Muscle layer of duodenum (tissue), 2 donors: ENCODE results near the gene SPON2.

Source experiments
- H3K27ac ChIP-seq: one replicate; pipeline ENCODE4 v1.7.0; 2013; ENCODE audit warnings: mild to moderate bottlenecking, low read length
- H3K27me3 ChIP-seq: one replicate; pipeline ENCODE4 v1.7.0; 2013; ENCODE audit warnings: low read depth, mild to moderate bottlenecking, control low read depth, low read length
- H3K36me3 ChIP-seq, 2 donors: one replicate each; pipeline ENCODE4 v1.7.0; 2013; ENCODE audit warnings: low read length in 2 of 2, control low read depth in 1 of 2, mild to moderate bottlenecking in 1 of 2; ENCODE audit not compliant: insufficient read depth in 2 of 2, control insufficient read depth in 1 of 2
- H3K4me1 ChIP-seq, 2 donors: one replicate each; pipeline ENCODE4 v1.7.0; 2013; ENCODE audit warnings: low read length in 2 of 2, mild to moderate bottlenecking in 2 of 2, control low read depth in 1 of 2, moderate library complexity in 1 of 2; ENCODE audit not compliant: insufficient read depth in 2 of 2, control insufficient read depth in 1 of 2
- H3K4me3 ChIP-seq, 2 donors: one replicate each; pipeline ENCODE4 v1.7.0; 2013; ENCODE audit warnings: low read length in 2 of 2, low read depth in 1 of 2, mild to moderate bottlenecking in 1 of 2
- H3K9me3 ChIP-seq, 2 donors: one replicate each; pipeline ENCODE4 v1.7.0; 2013; ENCODE audit warnings: low read length in 2 of 2, control low read depth in 1 of 2, mild to moderate bottlenecking in 1 of 2; ENCODE audit not compliant: control insufficient read depth in 1 of 2
- donor health status: healthy.

The SPON2 gene

GRCh38 chr4:1201851-1202525 is 29.6 kb upstream of the SPON2 start:
- peak overlapping the region; percentile 72 for H3K27ac ChIP-seq
- H3K4me3 ChIP-seq, result no peak overlapping the region
- peaks cover 0 to 30% of the 10 kb centered on the region in 2 donors for H3K4me1 ChIP-seq

GRCh38 chr4:1200425-1201035 is 28.1 kb upstream of the SPON2 start:
- H3K4me1 ChIP-seq, result peaks cover 0 to 25% of the 10 kb centered on the region in 2 donors
- H3K4me3 ChIP-seq, result peak overlapping the region; percentile 39 to 56
- no peaks in the 10 kb centered on the region for H3K27me3 ChIP-seq
- no peaks in the 10 kb centered on the region for H3K36me3 ChIP-seq
- peak overlapping the region; percentile 67 for H3K27ac ChIP-seq
- no peaks in the 10 kb centered on the region for H3K9me3 ChIP-seq

More at GRCh38 chr4:1201851-1202525, 29.6 kb upstream of the SPON2 start:
- Histone ChIP-seq H3K36me3 (no peaks in the 10 kb centered on the region), H3K27me3 (no peaks in the 10 kb centered on the region), H3K9me3 (no peaks in the 10 kb centered on the region)

GRCh38 chr4:1199556-1200331 is 27.4 kb upstream of the SPON2 start:
- H3K4me3 ChIP-seq, result peak overlapping the region; percentile 37 to 39
- no peaks in the 10 kb centered on the region for H3K27me3 ChIP-seq
- H3K36me3 ChIP-seq, result no peaks in the 10 kb centered on the region
- peaks cover 0 to 30% of the 10 kb centered on the region in 2 donors for H3K4me1 ChIP-seq
- no peaks in the 10 kb centered on the region for H3K9me3 ChIP-seq
- no peak overlapping the region for H3K27ac ChIP-seq

- H3K4me3 ChIP-seq, result no peak overlapping the region
- H3K4me1 ChIP-seq, result peaks cover under 1 to 42% of the 10 kb centered on the region in 2 donors
- no peaks in the 10 kb centered on the region for H3K9me3 ChIP-seq
- H3K27me3 ChIP-seq, result no peaks in the 10 kb centered on the region
- H3K27ac ChIP-seq, result no peak overlapping the region
- H3K36me3 ChIP-seq, result no peaks in the 10 kb centered on the region
These were observed 25.9 kb upstream of the SPON2 start for GRCh38 chr4:1198098-1198844.

- Histone ChIP-seq H3K9me3 (no peaks in the 10 kb centered on the region), H3K4me3 (no peak overlapping the region), H3K36me3 (no peaks in the 10 kb centered on the region), H3K27ac (no peak overlapping the region), H3K27me3 (no peaks in the 10 kb centered on the region), H3K4me1 (peaks cover 17 to 50% of the 10 kb centered on the region in 2 donors)
These were observed 24.2 kb upstream of the SPON2 start for GRCh38 chr4:1196421-1197183.

- Histone ChIP-seq H3K4me3 (no peak overlapping the region), H3K27me3 (no peaks in the 10 kb centered on the region), H3K27ac (no peak overlapping the region), H3K4me1 (peaks cover 19 to 50% of the 10 kb centered on the region in 2 donors), H3K36me3 (no peaks in the 10 kb centered on the region), H3K9me3 (no peaks in the 10 kb centered on the region)
These were observed 23.6 kb upstream of the SPON2 start for GRCh38 chr4:1195891-1196401.

- no peaks in the 10 kb centered on the region for H3K36me3 ChIP-seq
These were observed 22.8 kb upstream of the SPON2 start for GRCh38 chr4:1195109-1195671.

GRCh38 chr4:1194010-1194900 is 21.9 kb upstream of the SPON2 start:
- Histone ChIP-seq H3K36me3 (no peaks in the 10 kb centered on the region), H3K27me3 (no peaks in the 10 kb centered on the region), H3K27ac (no peak overlapping the region), H3K4me1 (peaks cover 19 to 36% of the 10 kb centered on the region in 2 donors), H3K9me3 (no peaks in the 10 kb centered on the region), H3K4me3 (peak overlapping the region in 1 of 2 donors; percentile 21)

More at GRCh38 chr4:1195109-1195671, 22.8 kb upstream of the SPON2 start:
- Histone ChIP-seq H3K27me3 (no peaks in the 10 kb centered on the region), H3K4me1 (peaks cover 19 to 42% of the 10 kb centered on the region in 2 donors), H3K4me3 (peak overlapping the region in 1 of 2 donors; percentile 21), H3K9me3 (no peaks in the 10 kb centered on the region), H3K27ac (no peak overlapping the region)

- no peaks in the 10 kb centered on the region for H3K27me3 ChIP-seq
- H3K4me3 ChIP-seq, result peak overlapping the region in 1 of 2 donors; percentile 21
- peak overlapping the region; percentile 90 for H3K27ac ChIP-seq
- peaks cover 19 to 36% of the 10 kb centered on the region in 2 donors for H3K4me1 ChIP-seq
- no peaks in the 10 kb centered on the region for H3K9me3 ChIP-seq
- H3K36me3 ChIP-seq, result no peaks in the 10 kb centered on the region
These were observed 21.0 kb upstream of the SPON2 start for GRCh38 chr4:1193206-1194009.
